Stimulated activated effector memory CD8-positive, alpha-beta T cell treated with anti-CD3 and anti-CD28 coated beads, Interleukin-12 subunit alpha, Interleukin-12 subunit beta, amount 100 ng/mL, for 72 hours (primary cell): ENCODE results near the gene ARID4B.
"Not testable (repeated sequence)": the region's sequence is repeated elsewhere in the genome, so short reads cannot be mapped to it uniquely, and the experiment has no call there.

Source experiments
- ATAC-seq: fragments of 150-1000 bp; cut with Tn5 transposase; 2 replicates; pipeline ENCODE4 v1.10.0; 2021
- DNase-seq, 2 donors: peaks; one replicate each; pipeline ENCODE4 v3.0.0; 2021 to 2022; ENCODE audit warnings: low spot score in 2 of 2
- H3K27ac Mint-ChIP-seq: one replicate; pipeline ENCODE4 v1.8.0; 2022; ENCODE audit warnings: mild to moderate bottlenecking, mixed read lengths
- H3K36me3 Mint-ChIP-seq: one replicate; pipeline ENCODE4 v1.8.0; 2022; ENCODE audit warnings: mild to moderate bottlenecking, mixed read lengths
- H3K4me1 Mint-ChIP-seq: one replicate; pipeline ENCODE4 v1.8.0; 2022; ENCODE audit warnings: mixed read lengths
- H3K4me3 Mint-ChIP-seq: one replicate; pipeline ENCODE4 v1.8.0; 2022; ENCODE audit warnings: mild to moderate bottlenecking, mixed read lengths
- H3K9me3 Mint-ChIP-seq: one replicate; pipeline ENCODE4 v1.8.0; 2022; ENCODE audit warnings: mixed read lengths

The ARID4B gene

DNA sequence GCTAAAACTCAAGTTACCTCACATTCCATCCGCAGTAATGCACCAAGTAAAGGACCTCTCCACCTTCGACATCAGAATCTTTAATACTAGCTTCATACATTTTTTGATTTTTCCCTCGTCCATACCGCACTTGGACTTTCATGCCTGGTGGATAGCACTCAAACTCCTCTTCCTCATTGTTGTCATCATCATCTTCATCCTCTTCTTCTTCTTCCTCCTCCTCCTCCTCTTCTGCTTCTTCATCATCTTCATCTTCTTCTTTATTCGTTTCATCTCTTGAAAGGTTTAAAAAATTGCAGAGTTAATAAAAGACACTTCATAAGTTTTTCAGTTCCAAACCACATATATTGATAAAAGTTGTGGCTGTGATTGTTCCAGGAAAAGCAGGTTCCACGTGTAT, 114.2 kb downstream of the ARID4B start:
- H3K4me3 Mint-ChIP-seq: peak overlapping the region; percentile 2
- H3K27ac Mint-ChIP-seq: no peak overlapping the region
- DNase-seq: no peak
- ATAC-seq: no peak
- H3K36me3 Mint-ChIP-seq: peaks cover 90% of the 10 kb centered on the region
- H3K9me3 Mint-ChIP-seq: no peaks in the 10 kb centered on the region
- peaks cover 7% of the 10 kb centered on the region for H3K4me1 Mint-ChIP-seq

DNA sequence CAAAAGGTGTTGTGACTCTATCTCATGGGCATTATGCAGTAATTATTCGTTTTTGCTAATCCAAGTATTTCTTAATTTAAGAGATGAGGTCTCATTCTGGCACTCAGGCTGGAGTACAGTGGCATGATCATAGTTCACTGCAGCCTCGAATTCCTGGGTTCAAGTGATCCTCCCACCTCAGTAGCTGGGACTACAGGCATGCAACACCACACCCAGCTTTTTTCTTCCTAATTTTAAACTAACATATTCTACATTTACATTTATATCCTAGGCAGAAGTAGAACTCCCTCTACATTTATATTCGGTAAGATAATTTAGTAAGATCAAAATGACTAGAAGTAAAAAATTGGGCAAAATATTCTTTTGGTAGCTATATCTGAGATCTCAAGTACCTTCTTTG, 116.5 kb downstream of the ARID4B start:
- H3K4me1 Mint-ChIP-seq: peaks cover 18% of the 10 kb centered on the region
- ATAC-seq: no peak
- peak overlapping the region; percentile 77 for H3K27ac Mint-ChIP-seq
- H3K4me3 Mint-ChIP-seq: no peak overlapping the region
- H3K9me3 Mint-ChIP-seq: no peaks in the 10 kb centered on the region
- peaks cover 87% of the 10 kb centered on the region for H3K36me3 Mint-ChIP-seq
- no peak for DNase-seq

DNA sequence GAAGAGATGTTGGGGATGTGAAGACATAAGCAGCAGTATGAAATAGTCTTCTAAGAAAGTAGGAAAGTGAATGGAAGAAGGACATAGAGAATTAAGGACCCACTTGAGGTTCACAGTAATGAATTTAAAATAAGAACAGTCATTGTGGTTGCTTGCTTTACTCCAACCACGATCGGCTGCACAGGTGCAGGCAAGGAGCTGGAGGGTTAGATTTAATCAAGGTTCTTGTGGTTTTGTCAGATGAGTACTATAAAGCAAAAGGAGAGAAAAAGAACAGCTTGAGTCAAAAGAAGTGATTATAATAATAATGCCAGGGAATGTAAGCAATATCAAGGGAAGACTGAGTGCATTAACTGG, 120.8 kb downstream of the ARID4B start:
- no peak for DNase-seq
- ATAC-seq: peak; percentile 92
- H3K4me1 Mint-ChIP-seq: peaks cover 16% of the 10 kb centered on the region
- H3K9me3 Mint-ChIP-seq: no peaks in the 10 kb centered on the region
- peak overlapping the region; percentile 80 for H3K27ac Mint-ChIP-seq
- H3K4me3 Mint-ChIP-seq: peak overlapping the region; percentile 3
- peaks cover 82% of the 10 kb centered on the region for H3K36me3 Mint-ChIP-seq

DNA sequence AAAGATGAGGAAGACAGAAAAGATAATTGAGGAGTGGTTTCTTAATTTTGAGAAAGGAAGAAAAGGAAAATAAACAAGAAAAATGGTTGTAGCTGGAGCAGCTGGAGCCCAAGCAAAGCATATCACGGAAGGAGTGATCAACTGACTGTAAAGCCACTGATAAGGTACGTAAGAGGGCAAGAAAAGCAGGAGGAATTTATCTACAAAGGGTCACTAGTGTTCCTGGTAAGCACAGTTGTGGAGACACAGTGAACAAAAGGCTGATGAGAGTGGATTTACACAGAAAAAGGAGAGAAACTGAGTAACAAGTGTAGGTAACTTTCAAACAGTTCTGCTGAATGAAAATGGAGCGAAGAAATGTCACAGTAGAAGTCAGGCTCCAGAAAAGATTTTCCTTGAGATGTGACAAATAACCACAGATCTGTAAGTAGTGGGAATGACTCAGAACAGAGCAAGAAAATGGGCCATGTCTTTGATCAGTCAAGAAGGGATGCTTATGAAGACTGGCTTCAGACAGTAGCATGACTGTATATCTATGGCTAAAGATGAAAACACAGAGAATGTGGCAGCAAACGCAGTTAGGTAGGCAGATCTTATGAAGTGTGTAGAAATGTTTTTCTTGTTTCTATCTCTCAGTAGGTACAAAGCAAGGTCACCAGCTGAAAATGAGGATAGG, 121.3 kb downstream of the ARID4B start:
- ATAC-seq (peak; percentile 99), DNase-seq (no peak)
- Mint-ChIP-seq H3K9me3 (no peaks in the 10 kb centered on the region), H3K27ac (peak overlapping the region; percentile 80), H3K36me3 (peaks cover 77% of the 10 kb centered on the region), H3K4me1 (peaks cover 16% of the 10 kb centered on the region), H3K4me3 (peak overlapping the region; percentile 3)

DNA sequence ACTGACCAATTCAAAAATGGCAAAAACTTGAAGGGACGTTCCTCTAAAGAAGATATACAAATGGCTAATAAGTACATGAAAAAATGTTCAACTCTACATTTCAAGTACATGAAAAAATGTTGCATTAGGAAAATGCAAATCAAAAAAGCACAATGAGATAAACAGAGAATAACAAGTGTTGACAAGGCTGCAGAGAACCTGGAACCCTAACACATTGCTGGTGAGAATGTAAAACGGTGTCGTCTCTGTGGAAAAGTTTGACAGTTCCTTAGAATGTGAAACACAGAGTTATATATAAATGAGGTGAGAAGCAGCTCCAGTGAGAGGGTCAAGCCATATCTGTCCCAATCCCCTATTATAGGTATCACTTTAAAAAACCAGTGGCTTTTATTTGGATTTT, 122.3 kb downstream of the ARID4B start:
- H3K9me3 Mint-ChIP-seq: no peaks in the 10 kb centered on the region
- ATAC-seq (no peak), DNase-seq (no peak)
- H3K4me1 Mint-ChIP-seq: peaks cover 16% of the 10 kb centered on the region
- H3K4me3 Mint-ChIP-seq: no peak overlapping the region
- peaks cover 75% of the 10 kb centered on the region for H3K36me3 Mint-ChIP-seq
- no peak overlapping the region for H3K27ac Mint-ChIP-seq

DNA sequence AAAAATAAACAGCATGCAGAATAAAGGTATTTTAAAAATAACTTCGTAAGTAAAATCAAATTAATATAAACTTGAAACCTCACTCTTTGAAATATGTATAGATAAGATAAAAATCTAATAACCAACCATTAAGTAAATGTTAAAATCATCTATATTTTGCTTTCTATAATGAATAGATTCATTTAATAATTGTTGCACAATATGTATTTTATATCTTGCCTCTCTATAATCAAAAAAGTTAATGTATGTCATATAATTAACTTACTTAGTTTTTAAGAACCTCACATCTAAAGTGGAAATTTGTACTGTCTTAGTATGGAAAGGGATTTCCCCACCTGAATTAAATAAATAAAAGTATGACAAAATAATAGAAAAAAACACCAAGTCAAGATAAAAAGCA, 124.6 kb downstream of the ARID4B start:
- peaks cover 23% of the 10 kb centered on the region for H3K4me1 Mint-ChIP-seq
- no peaks in the 10 kb centered on the region for H3K9me3 Mint-ChIP-seq
- DNase-seq: no peak
- H3K4me3 Mint-ChIP-seq: no peak overlapping the region
- no peak for ATAC-seq
- peaks cover 73% of the 10 kb centered on the region for H3K36me3 Mint-ChIP-seq
- H3K27ac Mint-ChIP-seq: no peak overlapping the region

DNA sequence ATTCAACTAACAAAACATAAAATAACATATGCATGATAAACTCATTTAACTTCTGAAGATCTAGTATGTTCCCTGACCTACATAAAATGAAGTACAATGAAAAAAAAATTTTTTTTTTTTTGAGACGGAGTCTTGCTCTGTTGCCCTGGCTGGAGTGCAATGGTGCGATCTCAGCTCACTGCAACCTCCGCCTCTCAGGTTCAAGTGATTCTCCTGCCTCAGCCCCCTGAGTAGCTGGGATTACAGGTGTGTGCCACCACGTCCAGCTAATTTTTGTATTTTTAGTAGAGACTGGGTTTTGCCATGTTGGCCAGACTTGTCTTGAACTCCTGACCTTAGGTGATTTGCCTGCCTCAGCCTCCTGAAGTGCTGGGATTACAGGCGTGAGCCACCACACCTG, 125.5 kb downstream of the ARID4B start:
- not testable (repeated sequence) for H3K27ac Mint-ChIP-seq, H3K4me3 Mint-ChIP-seq, H3K9me3 Mint-ChIP-seq, DNase-seq, ATAC-seq
- Mint-ChIP-seq H3K36me3 (peaks cover 72% of the 10 kb centered on the region), H3K4me1 (peaks cover 21% of the 10 kb centered on the region)

DNA sequence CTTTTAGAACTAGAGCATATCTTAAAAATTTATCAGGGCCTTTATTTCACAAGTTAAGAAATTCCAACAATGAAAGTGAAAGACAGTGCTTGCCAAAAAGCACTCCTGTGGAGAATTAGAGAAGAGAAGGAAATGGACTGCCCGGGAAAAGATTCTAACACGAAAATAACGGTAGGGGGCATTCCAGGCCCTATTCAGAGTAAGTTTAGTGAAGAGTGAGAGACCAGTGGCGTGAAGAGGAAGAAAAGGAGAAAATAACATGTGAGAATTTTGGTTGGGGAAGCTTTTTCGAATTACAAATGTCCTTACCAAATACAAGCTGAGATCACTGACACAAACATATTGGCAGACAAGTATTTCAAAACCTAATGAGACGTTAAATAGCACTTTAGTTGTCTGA, 128.5 kb downstream of the ARID4B start:
- H3K36me3 Mint-ChIP-seq: peaks cover 70% of the 10 kb centered on the region
- no peak for DNase-seq
- H3K9me3 Mint-ChIP-seq: no peaks in the 10 kb centered on the region
- ATAC-seq: no peak
- peaks cover 7% of the 10 kb centered on the region for H3K4me1 Mint-ChIP-seq
- H3K27ac Mint-ChIP-seq: peak overlapping the region; percentile 55
- no peak overlapping the region for H3K4me3 Mint-ChIP-seq

DNA sequence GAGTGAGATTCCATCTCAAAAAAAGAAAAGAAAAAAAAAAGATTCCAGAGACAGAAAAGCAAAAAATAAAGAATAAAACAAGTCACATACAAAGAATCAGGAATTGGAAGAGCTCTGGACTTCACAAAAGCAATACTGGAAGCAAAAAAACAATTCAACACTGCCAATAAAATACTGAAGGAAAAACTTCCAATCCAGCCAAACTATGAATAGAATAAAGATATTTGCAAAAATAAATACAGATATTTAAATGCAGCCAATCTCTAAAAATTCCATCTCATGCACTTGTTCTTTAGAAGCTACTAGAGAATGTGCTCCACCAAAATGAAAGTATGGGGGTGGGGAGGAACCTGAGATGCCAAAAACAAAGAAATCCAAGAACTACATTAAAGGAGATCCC, 137.5 kb downstream of the ARID4B start:
- no peak overlapping the region for H3K4me3 Mint-ChIP-seq
- no peaks in the 10 kb centered on the region for H3K9me3 Mint-ChIP-seq
- no peak for DNase-seq
- no peak for ATAC-seq
- H3K4me1 Mint-ChIP-seq: no peaks in the 10 kb centered on the region
- H3K36me3 Mint-ChIP-seq: peaks cover 98% of the 10 kb centered on the region
- peak overlapping the region; percentile 3 for H3K27ac Mint-ChIP-seq

DNA sequence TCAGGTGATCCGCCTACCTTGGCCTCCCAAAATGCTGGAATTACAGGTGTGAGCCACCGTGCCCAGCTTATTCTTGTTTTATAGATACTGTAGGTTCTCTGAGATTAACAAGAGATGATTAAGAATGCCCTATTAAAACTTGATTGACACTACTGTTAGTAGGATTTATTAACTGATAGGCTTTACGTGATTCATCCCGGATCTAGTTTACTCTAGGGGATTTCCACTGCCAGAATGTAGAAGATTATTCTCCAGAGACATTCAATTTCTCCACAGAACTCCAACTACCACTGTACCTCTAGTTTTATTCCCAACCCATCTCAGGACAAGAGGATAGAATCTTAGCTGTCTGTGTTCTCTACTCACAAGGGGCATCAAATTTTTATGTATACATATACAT, 140.7 kb downstream of the ARID4B start:
- peaks cover 98% of the 10 kb centered on the region for H3K36me3 Mint-ChIP-seq
- no peak for DNase-seq
- no peak overlapping the region for H3K27ac Mint-ChIP-seq
- H3K4me3 Mint-ChIP-seq: no peak overlapping the region
- ATAC-seq: no peak
- peaks cover 11% of the 10 kb centered on the region for H3K4me1 Mint-ChIP-seq
- no peaks in the 10 kb centered on the region for H3K9me3 Mint-ChIP-seq

DNA sequence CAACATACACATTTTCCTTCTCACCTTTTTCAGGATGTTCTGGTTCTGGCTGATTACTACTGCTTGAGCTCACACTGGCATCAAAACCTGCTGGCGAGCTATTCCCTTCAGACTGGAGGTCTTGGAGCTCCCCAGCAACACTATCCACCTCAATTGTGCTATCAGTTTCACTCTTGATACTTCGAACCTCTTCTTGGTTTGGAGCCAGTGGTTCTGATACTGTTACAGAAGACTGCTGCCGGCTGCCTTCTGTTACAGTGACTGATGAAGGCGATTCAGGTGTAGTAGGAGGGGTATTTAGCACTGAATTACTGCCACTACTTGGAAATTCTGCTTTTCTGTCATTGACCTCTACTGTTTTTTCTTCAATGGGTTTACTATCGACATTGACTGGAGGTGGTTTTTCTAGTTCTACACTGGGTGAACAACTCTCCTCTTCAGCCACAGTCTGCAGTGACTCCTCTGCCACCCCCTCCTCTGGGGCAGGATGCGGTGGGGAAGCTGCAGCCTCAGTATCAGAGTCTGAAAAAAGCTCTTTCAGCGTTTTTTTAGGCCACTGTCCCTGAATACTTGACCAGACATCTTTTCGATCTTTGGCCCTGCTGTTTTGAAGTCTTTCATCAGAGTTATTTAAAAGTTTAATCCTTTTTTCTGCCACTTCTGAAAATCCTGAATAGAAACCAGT, 146.3 kb downstream of the ARID4B start:
- peaks cover 100% of the 10 kb centered on the region for H3K36me3 Mint-ChIP-seq
- no peaks in the 10 kb centered on the region for H3K9me3 Mint-ChIP-seq
- DNase-seq (peak in 1 of 2 donors; percentile 47), ATAC-seq (peak; percentile 96)
- peak overlapping the region; percentile 20 for H3K27ac Mint-ChIP-seq
- peak overlapping the region; percentile 8 for H3K4me3 Mint-ChIP-seq
- peaks cover 23% of the 10 kb centered on the region for H3K4me1 Mint-ChIP-seq

DNA sequence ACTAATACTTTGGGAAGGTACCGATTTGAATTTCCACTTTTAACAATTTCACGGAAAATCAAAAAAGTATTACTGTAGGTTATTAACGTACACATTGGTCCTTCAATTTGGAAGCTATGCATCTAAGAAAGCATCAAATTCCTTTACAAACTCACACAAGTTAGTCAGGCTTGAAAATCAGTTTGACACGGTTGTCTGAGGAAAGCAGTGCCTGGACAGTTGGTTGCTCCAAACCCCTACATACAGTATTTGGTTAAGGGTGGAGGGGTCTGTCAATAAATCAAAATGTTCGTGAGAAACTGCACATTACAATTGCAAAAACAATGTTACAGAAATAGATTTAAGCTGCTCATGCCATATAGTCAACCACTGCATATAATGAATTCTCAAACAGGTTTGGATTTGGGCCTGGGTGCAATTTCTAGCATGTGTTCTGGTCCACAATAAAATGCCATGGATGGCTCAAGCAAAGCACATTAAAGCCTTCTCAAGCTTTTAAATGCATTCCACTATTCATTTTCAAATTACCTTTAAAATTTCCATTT, 147.0 kb downstream of the ARID4B start:
- H3K27ac Mint-ChIP-seq: peak overlapping the region; percentile 20
- H3K4me1 Mint-ChIP-seq: peaks cover 23% of the 10 kb centered on the region
- H3K36me3 Mint-ChIP-seq: peaks cover 100% of the 10 kb centered on the region
- DNase-seq: no peak
- no peak overlapping the region for H3K4me3 Mint-ChIP-seq
- ATAC-seq: no peak
- H3K9me3 Mint-ChIP-seq: no peaks in the 10 kb centered on the region

DNA sequence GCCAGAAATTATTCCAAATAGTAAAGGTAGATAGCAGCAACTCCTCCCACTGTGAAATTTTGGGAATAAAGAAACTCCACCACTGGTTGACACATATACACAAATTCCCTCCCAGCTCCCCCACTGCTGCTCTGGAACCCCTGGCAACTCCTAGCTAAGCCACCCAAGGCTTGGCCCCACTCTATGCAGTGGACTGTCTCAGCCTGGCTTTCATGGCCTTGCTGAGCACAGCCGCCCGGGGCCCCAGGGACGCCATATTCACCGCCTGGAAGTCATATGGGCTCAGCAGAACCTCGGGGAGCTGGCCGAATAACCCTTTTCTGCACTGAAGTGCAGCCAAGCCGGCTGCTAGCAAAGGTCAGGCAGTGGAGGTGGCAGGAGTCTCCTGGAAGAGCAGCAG, 151.5 kb downstream of the ARID4B start:
- ATAC-seq: no peak
- Mint-ChIP-seq H3K4me1 (peaks cover 4% of the 10 kb centered on the region), H3K4me3 (no peak overlapping the region), H3K9me3 (no peaks in the 10 kb centered on the region), H3K36me3 (peaks cover 100% of the 10 kb centered on the region), H3K27ac (no peak overlapping the region)
- DNase-seq: no peak

DNA sequence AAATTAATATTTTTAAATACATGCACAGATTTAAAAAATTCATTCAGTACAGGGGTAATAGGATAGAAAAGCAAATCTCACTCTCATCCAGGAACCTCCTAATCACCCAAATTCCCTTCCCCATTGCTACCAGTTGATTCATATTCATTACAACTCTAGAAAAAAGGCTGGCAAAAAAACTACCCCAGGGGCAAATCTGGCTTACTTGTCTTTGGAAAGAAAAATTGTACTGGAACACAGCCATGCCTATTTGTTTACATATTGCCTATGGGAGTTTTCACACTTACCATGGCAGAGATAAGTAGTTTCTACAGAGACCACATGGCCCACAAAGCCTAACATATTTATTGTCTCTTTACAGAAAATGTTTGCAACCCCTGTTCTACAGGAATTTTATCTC, 158.0 kb downstream of the ARID4B start:
- H3K4me3 Mint-ChIP-seq: no peak overlapping the region
- no peak for DNase-seq
- H3K27ac Mint-ChIP-seq: peak overlapping the region; percentile 40
- ATAC-seq: no peak
- no peaks in the 10 kb centered on the region for H3K9me3 Mint-ChIP-seq
- H3K4me1 Mint-ChIP-seq: no peaks in the 10 kb centered on the region
- H3K36me3 Mint-ChIP-seq: peaks cover 97% of the 10 kb centered on the region

DNA sequence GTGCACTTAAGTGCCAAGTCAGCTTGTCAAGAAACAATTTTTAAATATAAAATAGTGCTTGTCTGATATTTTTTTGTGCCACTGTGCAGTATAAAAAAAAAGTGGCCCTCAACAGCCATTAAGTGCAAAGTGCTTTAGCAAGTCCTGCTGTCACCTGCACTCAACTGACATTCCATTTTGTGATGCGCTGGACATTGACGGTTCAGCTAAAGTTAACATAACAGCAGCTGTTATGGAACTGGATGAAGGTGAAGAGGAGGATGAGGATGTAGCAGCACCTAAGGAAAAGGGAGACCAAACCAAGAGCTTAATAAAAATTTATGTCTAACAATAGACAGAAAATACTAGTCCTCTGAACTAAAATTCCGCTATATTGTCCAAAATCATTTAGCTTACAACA, 159.6 kb downstream of the ARID4B start:
- no peaks in the 10 kb centered on the region for H3K4me1 Mint-ChIP-seq
- peak overlapping the region; percentile 34 for H3K27ac Mint-ChIP-seq
- no peaks in the 10 kb centered on the region for H3K9me3 Mint-ChIP-seq
- no peak overlapping the region for H3K4me3 Mint-ChIP-seq
- peaks cover 95% of the 10 kb centered on the region for H3K36me3 Mint-ChIP-seq
- ATAC-seq (no peak), DNase-seq (no peak)

DNA sequence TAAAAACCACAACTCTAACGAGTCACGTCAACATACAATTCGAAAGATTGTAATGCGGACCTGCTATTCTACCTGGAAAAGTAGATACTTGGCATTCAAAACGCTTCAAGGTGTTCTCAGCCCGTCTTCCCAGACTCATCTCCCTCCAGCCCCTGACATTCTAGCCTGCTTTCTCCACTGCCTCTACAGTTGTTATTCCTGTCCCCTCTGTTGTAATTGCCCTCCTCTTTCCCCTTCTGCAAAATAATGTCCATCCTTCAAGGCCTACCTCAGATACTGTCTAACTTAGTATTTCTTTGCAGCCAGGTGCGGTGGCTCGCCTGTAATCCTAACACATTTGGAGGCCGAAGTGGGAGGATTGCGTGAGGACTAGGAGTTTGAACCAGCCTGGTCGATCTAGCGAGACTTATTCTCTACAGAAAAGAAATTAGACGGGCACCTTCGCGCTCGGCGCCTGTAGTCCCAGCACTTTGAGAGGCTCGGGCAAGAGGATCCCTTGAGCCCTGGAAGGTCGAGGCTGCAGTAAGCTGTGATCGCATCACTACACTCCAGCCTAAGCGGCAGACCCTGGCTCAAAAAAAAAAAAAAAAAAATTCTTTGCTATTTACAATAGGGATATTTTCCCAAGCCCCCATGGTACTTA, 166.2 kb downstream of the ARID4B start:
- Mint-ChIP-seq H3K27ac (peak overlapping the region; percentile 96), H3K36me3 (peaks cover 31% of the 10 kb centered on the region), H3K4me1 (peaks cover 9% of the 10 kb centered on the region), H3K9me3 (no peaks in the 10 kb centered on the region), H3K4me3 (no peak overlapping the region)
- ATAC-seq: no peak
- peak in 1 of 2 donors; percentile 49 for DNase-seq
